Ascending aorta (tissue), 2 donors: ENCODE measurements around the gene USP54. TPM values are rescaled to one million over a fixed set of nuclear protein-coding genes. Genes with fewer than 3 reads are reported as not detected.

Experiments
- DNase-seq, 2 donors: peaks; one replicate each; pipeline ENCODE4 v3.0.0-alpha.2; 2019; ENCODE audit warnings: low spot score in 2 of 2
- H3K27ac ChIP-seq, 2 donors: fragments of 200-600 bp; sonication (generic); one replicate each; pipeline ENCODE4 v1.5.1; 2016 to 2017; ENCODE audit warnings: mild to moderate bottlenecking in 1 of 2
- H3K27me3 ChIP-seq: fragments of 200-600 bp; sonication (generic); one replicate; pipeline ENCODE4 v1.5.1; 2017
- H3K36me3 ChIP-seq, 2 donors: fragments of 200-600 bp; sonication (generic); one replicate each; pipeline ENCODE4 v1.5.1; 2016
- H3K4me1 ChIP-seq, 2 donors: fragments of 200-600 bp; sonication (generic); one replicate each; pipeline ENCODE4 v1.5.1; 2016 to 2017; ENCODE audit warnings: mild to moderate bottlenecking in 1 of 2
- H3K4me3 ChIP-seq, 2 donors: fragments of 200-600 bp; sonication (generic); one replicate each; pipeline ENCODE4 v1.5.1; 2016 to 2017; ENCODE audit warnings: mild to moderate bottlenecking in 1 of 2
- H3K9me3 ChIP-seq, 2 donors: fragments of 200-600 bp; sonication (generic); one replicate each; pipeline ENCODE4 v1.5.1; 2016
- CTCF ChIP-seq, 3 experiments: fragments of 200-600 bp in 2 of 3; fragments of 450-650 bp in 1 of 3; sonication (generic) in 2 of 3; IDR thresholded peaks; one replicate each; pipeline ENCODE4 v1.5.1; 2016 to 2019; ENCODE audit warnings: antibody characterized with exemption in 3 of 3, mild to moderate bottlenecking in 1 of 3, moderate library complexity in 1 of 3
- intact Hi-C: fragments of 100-400 bp; cut with DNase I; formaldehyde crosslinking; loops from one replicate; pipeline ENCODE4 v1.15.1; 2023
- total RNA-seq: library from RNA; depleted of rRNA; stranded (reverse); fragments of >200 nt; gene quantifications from one replicate; pipeline ENCODE4 v1.1.0, GENCODE V29; 2016

USP54 gene
- total RNA-seq, 1 donor from 2014 or later: 172 TPM

- Histone ChIP-seq H3K27ac (no peak overlapping the region), H3K4me1 (no peaks in the 10 kb centered on the region), H3K9me3 (no peaks in the 10 kb centered on the region), H3K27me3 (no peaks in the 10 kb centered on the region), H3K36me3 (peaks cover 6 to 31% of the 10 kb centered on the region in 2 donors), H3K4me3 (no peak overlapping the region)
- intact Hi-C loops: no loop called here
- no peak for TF ChIP-seq CTCF (IDR thresholded peaks at IDR 0.05)
- no peak for DNase-seq
These were observed 78.9 kb downstream of the USP54 start for GRCh38 chr10:73512207-73512743.

GRCh38 chr10:73509695-73510094 is 81.4 kb downstream of the USP54 start:
- no peaks in the 10 kb centered on the region for H3K9me3 ChIP-seq
- H3K36me3 ChIP-seq: peaks cover 0 to 22% of the 10 kb centered on the region in 2 donors
- no peaks in the 10 kb centered on the region for H3K27me3 ChIP-seq
- no peak overlapping the region for H3K4me3 ChIP-seq
- no peak overlapping the region for H3K27ac ChIP-seq
- no peaks in the 10 kb centered on the region for H3K4me1 ChIP-seq
- DNase-seq: no peak
- intact Hi-C loops: no loop called here
- no peak for TF ChIP-seq CTCF (IDR thresholded peaks at IDR 0.05)

- H3K9me3 ChIP-seq: no peaks in the 10 kb centered on the region
- intact Hi-C loops: no loop called here
- peaks cover 9 to 25% of the 10 kb centered on the region in 2 donors for H3K36me3 ChIP-seq
- no peak for DNase-seq
- no peak for TF ChIP-seq CTCF (IDR thresholded peaks at IDR 0.05)
- H3K4me3 ChIP-seq: no peak overlapping the region
- no peaks in the 10 kb centered on the region for H3K4me1 ChIP-seq
- no peaks in the 10 kb centered on the region for H3K27me3 ChIP-seq
- H3K27ac ChIP-seq: no peak overlapping the region
These were observed 84.7 kb downstream of the USP54 start for GRCh38 chr10:73506491-73506890.

- intact Hi-C loops: no loop called here
- no peaks in the 10 kb centered on the region for H3K27me3 ChIP-seq
- peaks cover 9 to 25% of the 10 kb centered on the region in 2 donors for H3K36me3 ChIP-seq
- H3K4me3 ChIP-seq: no peak overlapping the region
- DNase-seq: no peak
- H3K9me3 ChIP-seq: no peaks in the 10 kb centered on the region
- TF ChIP-seq CTCF (IDR thresholded peaks at IDR 0.05): no peak
- H3K27ac ChIP-seq: no peak overlapping the region
- H3K4me1 ChIP-seq: no peaks in the 10 kb centered on the region
These were observed 85.1 kb downstream of the USP54 start for GRCh38 chr10:73506074-73506473.

GRCh38 chr10:73503037-73503436 is 88.1 kb downstream of the USP54 start:
- H3K36me3 ChIP-seq: peaks cover 25 to 43% of the 10 kb centered on the region in 2 donors
- no peak for TF ChIP-seq CTCF (IDR thresholded peaks at IDR 0.05)
- no peaks in the 10 kb centered on the region for H3K4me1 ChIP-seq
- H3K27ac ChIP-seq: no peak overlapping the region
- intact Hi-C loops: no loop called here
- H3K9me3 ChIP-seq: no peaks in the 10 kb centered on the region
- H3K27me3 ChIP-seq: no peaks in the 10 kb centered on the region
- no peak overlapping the region for H3K4me3 ChIP-seq
- DNase-seq: no peak

GRCh38 chr10:73501651-73502050 is 89.5 kb downstream of the USP54 start:
- H3K4me1 ChIP-seq: peaks cover 0 to 3% of the 10 kb centered on the region in 2 donors
- no peak overlapping the region for H3K4me3 ChIP-seq
- peaks cover 25 to 43% of the 10 kb centered on the region in 2 donors for H3K36me3 ChIP-seq
- intact Hi-C loops: no loop called here
- no peak for TF ChIP-seq CTCF (IDR thresholded peaks at IDR 0.05)
- no peak overlapping the region for H3K27ac ChIP-seq
- DNase-seq: no peak
- no peaks in the 10 kb centered on the region for H3K9me3 ChIP-seq
- no peaks in the 10 kb centered on the region for H3K27me3 ChIP-seq
